Skeletal muscle tissue (tissue), 4 donors: ENCODE data around the gene ATXN7L2. TPM values are rescaled to one million over a fixed set of nuclear protein-coding genes. Genes with fewer than 3 reads are reported as not detected.
"Not testable (repeated sequence)": the region's sequence is repeated elsewhere in the genome, so short reads cannot be mapped to it uniquely, and the experiment has no call there.

ENCODE experiments used
- H3K27ac ChIP-seq: one replicate; pipeline ENCODE4 v1.7.0; 2013; ENCODE audit warnings: mild to moderate bottlenecking, low read depth, low read length, inconsistent platforms
- H3K27me3 ChIP-seq, 3 donors: one replicate each; pipeline ENCODE4 v1.7.0; 2013; ENCODE audit warnings: low read length in 3 of 3; ENCODE audit not compliant: control insufficient read depth in 3 of 3, insufficient read depth in 3 of 3
- H3K36me3 ChIP-seq, 3 donors: one replicate each; pipeline ENCODE4 v1.7.0; 2013; ENCODE audit warnings: low read length in 3 of 3; ENCODE audit not compliant: control insufficient read depth in 3 of 3, insufficient read depth in 3 of 3
- H3K4me1 ChIP-seq, 3 donors: one replicate each; pipeline ENCODE4 v1.7.0; 2013; ENCODE audit warnings: low read length in 3 of 3, mild to moderate bottlenecking in 3 of 3; ENCODE audit not compliant: control insufficient read depth in 3 of 3, insufficient read depth in 3 of 3
- H3K4me3 ChIP-seq, 3 donors: one replicate each; pipeline ENCODE4 v1.7.0; 2013; ENCODE audit warnings: low read length in 3 of 3
- H3K9ac ChIP-seq, 3 donors: one replicate each; pipeline ENCODE4 v1.7.0; 2013; ENCODE audit warnings: low read length in 3 of 3, mild to moderate bottlenecking in 3 of 3, moderate library complexity in 2 of 3, low read depth in 1 of 3
- H3K9me3 ChIP-seq, 3 donors: one replicate each; pipeline ENCODE4 v1.7.0; 2013; ENCODE audit warnings: low read length in 3 of 3; ENCODE audit not compliant: control insufficient read depth in 3 of 3
- total RNA-seq: library from RNA; depleted of rRNA; stranded (reverse); fragments of >200 nt; gene quantifications from one replicate; pipeline ENCODE4 v1.2.3, GENCODE V29; 2014
- donor health status: Osteomylitis.

The ATXN7L2 gene
- total RNA-seq, 1 donor from 2014 or later, result 3.1 TPM

DNA sequence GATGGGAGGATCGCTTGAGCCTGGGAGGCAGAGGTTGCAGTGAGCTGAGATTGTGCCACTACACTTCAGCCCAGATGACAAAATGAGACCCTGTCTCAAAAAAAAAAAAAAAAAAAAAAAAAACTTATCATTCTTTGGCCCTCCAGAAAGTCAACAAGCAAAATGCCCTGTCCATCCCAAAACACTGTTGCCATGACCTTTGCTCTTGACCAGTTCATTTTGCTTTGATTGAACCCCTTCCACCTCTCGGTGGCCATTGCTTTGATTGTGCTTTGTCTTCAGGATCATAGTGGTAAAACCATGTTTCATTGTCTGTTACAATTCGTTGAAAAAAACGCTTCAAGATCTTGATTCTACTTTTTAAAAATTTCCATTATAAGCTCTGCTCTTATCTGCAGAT lies 25.9 kb upstream of the ATXN7L2 start:
- Histone ChIP-seq H3K27ac (no peak overlapping the region), H3K4me1 (no peaks in the 10 kb centered on the region), H3K36me3 (no peaks in the 10 kb centered on the region), H3K9me3 (peaks cover 0 to 1% (median 0%) of the 10 kb centered on the region in 3 donors), H3K4me3 (no peak overlapping the region), H3K27me3 (no peaks in the 10 kb centered on the region), H3K9ac (no peak overlapping the region)

DNA sequence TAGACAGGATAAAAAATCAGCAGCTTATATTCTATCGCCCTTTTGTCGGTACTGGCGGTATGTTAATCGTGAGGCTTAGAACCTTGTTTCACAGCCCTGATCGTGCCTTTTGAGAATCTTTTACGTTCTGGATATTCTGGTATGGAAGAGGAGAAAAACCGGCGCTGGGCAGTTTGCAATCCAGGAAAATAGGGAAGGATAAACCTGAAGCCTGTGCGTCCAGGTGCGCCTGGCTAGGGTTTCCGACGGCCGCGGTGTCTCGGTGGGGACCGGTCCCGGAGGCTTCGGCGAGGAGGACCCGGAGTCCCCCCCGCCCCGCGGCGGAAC lies 17.6 kb upstream of the ATXN7L2 start:
- H3K9me3 ChIP-seq, result no peaks in the 10 kb centered on the region
- peak overlapping the region; percentile 92 to 97 (median 94) for H3K9ac ChIP-seq
- peaks cover 0 to 3% (median 0%) of the 10 kb centered on the region in 3 donors for H3K36me3 ChIP-seq
- H3K4me3 ChIP-seq, result peak overlapping the region; percentile 75 to 84 (median 82)
- peaks cover 0 to 4% (median 0%) of the 10 kb centered on the region in 3 donors for H3K27me3 ChIP-seq
- peaks cover 28 to 33% (median 29%) of the 10 kb centered on the region in 3 donors for H3K4me1 ChIP-seq
- H3K27ac ChIP-seq, result peak overlapping the region; percentile 98

DNA sequence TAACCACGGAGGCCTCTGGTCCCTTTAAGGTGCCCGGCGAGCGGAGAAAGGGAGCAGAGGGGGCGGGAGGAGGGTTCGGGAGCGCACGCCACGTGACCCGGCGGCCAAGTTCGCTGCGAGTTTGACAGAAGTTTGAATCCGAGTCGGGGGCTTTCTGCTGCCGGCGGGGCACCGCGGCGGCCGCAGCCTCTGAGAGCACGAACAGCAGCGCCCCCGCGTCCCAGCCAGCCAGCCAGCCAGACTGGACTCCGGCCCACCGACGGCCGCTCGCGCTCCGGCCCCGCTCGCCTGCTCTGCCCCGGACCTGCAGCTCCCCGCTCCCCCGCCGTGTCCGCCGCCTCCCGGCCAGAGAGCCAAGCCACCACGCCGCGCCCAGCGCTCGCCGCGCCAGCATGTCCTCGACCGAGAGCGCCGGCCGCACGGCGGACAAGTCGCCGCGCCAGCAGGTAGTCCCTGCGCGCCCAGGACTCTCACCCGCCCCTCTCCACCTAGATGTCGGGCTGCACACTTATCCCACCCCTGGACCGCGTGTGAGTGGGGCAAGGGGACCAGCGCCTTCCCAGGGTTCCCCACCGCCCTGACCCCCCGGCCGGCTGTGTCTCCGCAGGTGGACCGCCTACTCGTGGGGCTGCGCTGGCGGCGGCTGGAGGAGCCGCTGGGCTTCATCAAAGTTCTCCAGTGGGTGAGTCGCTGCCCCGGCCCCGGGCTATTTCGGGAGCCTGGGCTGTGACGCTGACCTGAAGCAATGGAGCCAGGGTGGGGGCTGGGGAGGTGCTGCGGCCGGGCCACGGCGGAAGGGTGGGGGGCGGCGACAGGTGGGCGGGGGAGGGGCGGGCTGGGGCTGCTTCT lies 17.0 kb upstream of the ATXN7L2 start, which contains the start of gene SYPL2:
TSS of gene SYPL2 (plus strand) at position 95 of the 849 bp plus-strand sequence. CDS start at position 393, 298 bp downstream.
- H3K27me3 ChIP-seq, result peaks cover 0 to 4% (median 0%) of the 10 kb centered on the region in 3 donors
- peaks cover 0 to 3% (median 0%) of the 10 kb centered on the region in 3 donors for H3K36me3 ChIP-seq
- H3K9me3 ChIP-seq, result no peaks in the 10 kb centered on the region
- H3K27ac ChIP-seq, result peak within 1 kb of the TSS; percentile 98
- H3K9ac ChIP-seq, result peak within 1 kb of the TSS; percentile 92 to 97 (median 94)
- peaks cover 33 to 39% (median 35%) of the 10 kb centered on the region in 3 donors for H3K4me1 ChIP-seq
- H3K4me3 ChIP-seq, result peak within 1 kb of the TSS; percentile 84 to 87 (median 85)

- H3K9me3 ChIP-seq, result no peaks in the 10 kb centered on the region
- H3K9ac ChIP-seq, result peak overlapping the region; percentile 71 to 87 (median 85)
- H3K36me3 ChIP-seq, result peaks cover 0 to 3% (median 0%) of the 10 kb centered on the region in 3 donors
- peaks cover 33 to 45% (median 41%) of the 10 kb centered on the region in 3 donors for H3K4me1 ChIP-seq
- H3K27ac ChIP-seq, result peak overlapping the region; percentile 80
- peaks cover 0 to 4% (median 0%) of the 10 kb centered on the region in 3 donors for H3K27me3 ChIP-seq
- H3K4me3 ChIP-seq, result peak overlapping the region; percentile 84 to 87 (median 85)
Measured at GRCh38 chr1:109467301-109467777, 16.4 kb upstream of the ATXN7L2 start.

DNA sequence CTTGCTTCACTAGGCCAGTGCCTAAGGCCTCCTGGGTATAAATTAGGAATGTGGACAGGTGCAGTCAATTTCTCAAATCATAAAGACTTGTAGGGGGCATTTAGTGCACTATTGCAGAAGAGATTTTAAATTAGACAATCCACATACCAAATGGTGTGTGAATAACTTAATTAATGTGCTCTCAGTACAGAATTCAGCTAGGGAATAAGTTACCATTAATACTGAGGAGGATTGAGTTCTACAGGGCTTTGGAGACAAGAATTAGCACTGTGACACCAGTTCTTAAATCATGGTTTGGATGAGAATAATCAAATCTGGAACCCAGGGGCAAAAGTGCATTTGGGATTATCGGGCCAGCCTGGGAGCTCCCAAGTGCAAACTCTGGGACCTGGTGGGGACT lies 15.6 kb upstream of the ATXN7L2 start:
- H3K9ac ChIP-seq, result peak overlapping the region; percentile 71 to 87 (median 85)
- peak overlapping the region; percentile 84 to 87 (median 85) for H3K4me3 ChIP-seq
- peaks cover 39 to 51% (median 48%) of the 10 kb centered on the region in 3 donors for H3K4me1 ChIP-seq
- peak overlapping the region; percentile 80 for H3K27ac ChIP-seq
- H3K36me3 ChIP-seq, result peaks cover 0 to 3% (median 0%) of the 10 kb centered on the region in 3 donors
- H3K27me3 ChIP-seq, result peaks cover 0 to 4% (median 0%) of the 10 kb centered on the region in 3 donors
- H3K9me3 ChIP-seq, result no peaks in the 10 kb centered on the region

DNA sequence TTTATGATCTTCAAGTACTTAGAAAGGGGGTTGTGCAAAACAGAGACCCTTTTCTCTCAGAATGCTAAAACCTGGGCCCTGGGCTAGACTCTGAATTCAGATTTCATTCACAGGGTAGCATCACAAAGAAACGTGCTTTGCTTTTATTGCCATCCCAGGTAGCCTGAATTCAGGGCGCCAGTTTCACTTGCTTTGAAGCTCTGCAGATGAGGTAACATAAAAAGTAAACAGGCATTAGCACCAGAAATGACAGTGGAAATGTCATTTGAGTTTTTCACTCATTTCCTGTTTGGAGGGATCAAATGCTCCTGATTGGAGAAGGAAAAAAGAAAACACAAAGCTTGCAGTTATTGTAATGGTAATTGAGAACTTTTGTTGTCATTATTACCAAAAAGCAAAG lies 14.8 kb upstream of the ATXN7L2 start:
- peak overlapping the region; percentile 54 to 87 (median 71) for H3K9ac ChIP-seq
- H3K36me3 ChIP-seq, result peaks cover 0 to 3% (median 0%) of the 10 kb centered on the region in 3 donors
- peak overlapping the region; percentile 84 to 87 (median 85) for H3K4me3 ChIP-seq
- H3K9me3 ChIP-seq, result no peaks in the 10 kb centered on the region
- H3K4me1 ChIP-seq, result peaks cover 47 to 59% (median 55%) of the 10 kb centered on the region in 3 donors
- peaks cover 0 to 2% (median 0%) of the 10 kb centered on the region in 3 donors for H3K27me3 ChIP-seq
- peak overlapping the region; percentile 80 for H3K27ac ChIP-seq

GRCh38 chr1:109470245-109470644 lies 13.5 kb upstream of the ATXN7L2 start:
- H3K27ac ChIP-seq, result peak overlapping the region; percentile 80
- peak overlapping the region; percentile 10 to 52 (median 31) for H3K4me3 ChIP-seq

GRCh38 chr1:109472779-109473178 lies 10.9 kb upstream of the ATXN7L2 start:
- peak overlapping the region in 1 of 3 donors; percentile 15 for H3K4me3 ChIP-seq

More at GRCh38 chr1:109470245-109470644, 13.5 kb upstream of the ATXN7L2 start:
- peaks cover 3 to 9% (median 6%) of the 10 kb centered on the region in 3 donors for H3K36me3 ChIP-seq
- H3K27me3 ChIP-seq, result no peaks in the 10 kb centered on the region
- peak overlapping the region in 2 of 3 donors; percentile 30 to 54 for H3K9ac ChIP-seq
- H3K4me1 ChIP-seq, result peaks cover 54 to 73% (median 67%) of the 10 kb centered on the region in 3 donors
- no peaks in the 10 kb centered on the region for H3K9me3 ChIP-seq

DNA sequence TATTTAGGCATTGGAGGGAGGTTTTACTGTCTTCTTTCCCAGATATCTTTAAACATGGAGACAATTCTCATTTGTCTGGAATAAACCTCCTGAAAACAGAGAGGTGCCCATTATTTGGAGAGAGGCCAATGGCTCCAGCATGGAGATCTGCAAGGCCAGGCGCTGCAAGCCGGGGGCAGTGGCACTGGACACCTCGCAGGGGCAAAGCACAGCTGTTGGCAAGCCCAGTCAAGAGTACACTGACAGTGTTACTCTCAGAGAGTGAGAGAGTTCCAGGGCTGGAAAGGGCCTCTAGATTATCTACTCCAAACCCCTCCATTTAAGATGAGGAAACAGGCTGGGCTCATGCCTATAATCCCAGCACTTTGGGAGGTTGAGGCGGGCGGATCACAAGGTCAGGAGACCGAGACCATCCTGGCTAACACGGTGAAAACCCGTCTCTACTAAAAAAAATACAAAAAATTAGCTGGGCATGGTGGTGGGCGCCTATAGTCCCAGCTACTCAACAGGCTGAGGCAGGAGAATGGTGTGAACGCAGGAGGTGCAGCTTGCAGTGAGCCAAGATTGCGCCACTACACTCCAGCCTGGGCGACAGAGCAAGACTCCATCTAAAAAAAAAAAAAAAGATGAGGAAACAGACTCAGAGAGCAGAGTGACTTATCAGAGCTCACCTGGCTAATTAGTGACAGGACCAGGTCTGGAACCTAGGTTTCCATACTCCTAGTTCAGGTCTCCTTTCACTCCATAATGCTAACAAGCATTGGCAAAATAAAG lies 10.2 kb upstream of the ATXN7L2 start:
- H3K9ac ChIP-seq, result peak overlapping the region in 2 of 3 donors; percentile 7 to 20
- peak overlapping the region in 2 of 3 donors; percentile 9 to 15 for H3K4me3 ChIP-seq
- H3K27ac ChIP-seq, result peak overlapping the region; percentile 39
- peaks cover 32 to 41% (median 34%) of the 10 kb centered on the region in 3 donors for H3K36me3 ChIP-seq
- not testable (repeated sequence) for H3K27me3 ChIP-seq, H3K9me3 ChIP-seq
- peaks cover 68 to 92% (median 78%) of the 10 kb centered on the region in 3 donors for H3K4me1 ChIP-seq

More at GRCh38 chr1:109472779-109473178, 10.9 kb upstream of the ATXN7L2 start:
- H3K36me3 ChIP-seq, result peaks cover 25 to 34% (median 27%) of the 10 kb centered on the region in 3 donors
- peak overlapping the region in 2 of 3 donors; percentile 7 to 20 for H3K9ac ChIP-seq
- peaks cover 68 to 93% (median 76%) of the 10 kb centered on the region in 3 donors for H3K4me1 ChIP-seq
- no peaks in the 10 kb centered on the region for H3K27me3 ChIP-seq
- peak overlapping the region; percentile 39 for H3K27ac ChIP-seq
- H3K9me3 ChIP-seq, result no peaks in the 10 kb centered on the region
